Skin of body (tissue), 2 donors: Measurements from ENCODE around the gene ROR2. TPM values are rescaled to one million over a fixed set of nuclear protein-coding genes. Genes with fewer than 3 reads are reported as not detected.
"Not testable (repeated sequence)": the region's sequence is repeated elsewhere in the genome, so short reads cannot be mapped to it uniquely, and the experiment has no call there.

Experiments
- DNase-seq: peaks from one replicate; lab custom pipeline; 2025; lab: John Stamatoyannopoulos, UW
- total RNA-seq: library from RNA; depleted of rRNA; stranded (reverse); fragments of >200 nt; gene quantifications from one replicate; pipeline ENCODE4 v1.2.3, GENCODE V29; 2014

Gene ROR2
- total RNA-seq, 1 donor from 2014 or later = 12.0 TPM

GRCh38 chr9:91924090-91924489 lies 25.9 kb downstream of the ROR2 start:
- no peak for DNase-seq

GRCh38 chr9:91923145-91923544 lies 26.9 kb downstream of the ROR2 start:
- no peak for DNase-seq

- no peak for DNase-seq
Measured at GRCh38 chr9:91921371-91921770, 28.7 kb downstream of the ROR2 start.

GRCh38 chr9:91920630-91921350 lies 29.2 kb downstream of the ROR2 start:
- DNase-seq = no peak

GRCh38 chr9:91919621-91920020 lies 30.4 kb downstream of the ROR2 start:
- DNase-seq = no peak

- DNase-seq = no peak
Measured at GRCh38 chr9:91917436-91917835, 32.6 kb downstream of the ROR2 start.

GRCh38 chr9:91915524-91916263 lies 34.3 kb downstream of the ROR2 start:
- DNase-seq = no peak

GRCh38 chr9:91914937-91915336 lies 35.1 kb downstream of the ROR2 start:
- DNase-seq = no peak

GRCh38 chr9:91914404-91914803 lies 35.6 kb downstream of the ROR2 start:
- DNase-seq = no peak

- DNase-seq = no peak
Measured at GRCh38 chr9:91913986-91914385, 36.0 kb downstream of the ROR2 start.

GRCh38 chr9:91913096-91913495 lies 36.9 kb downstream of the ROR2 start:
- DNase-seq = no peak

GRCh38 chr9:91911657-91912056 lies 38.4 kb downstream of the ROR2 start:
- no peak for DNase-seq

- not testable (repeated sequence) for DNase-seq
Measured at GRCh38 chr9:91909256-91909655, 40.8 kb downstream of the ROR2 start.

- no peak for DNase-seq
Measured at GRCh38 chr9:91908746-91909145, 41.3 kb downstream of the ROR2 start.

GRCh38 chr9:91908293-91908623 lies 41.8 kb downstream of the ROR2 start:
- DNase-seq = no peak

- DNase-seq = no peak
Measured at GRCh38 chr9:91907484-91908292, 42.3 kb downstream of the ROR2 start.

GRCh38 chr9:91905991-91906469 lies 44.0 kb downstream of the ROR2 start:
- DNase-seq = no peak

- DNase-seq = no peak
Measured at GRCh38 chr9:91905237-91905650, 44.8 kb downstream of the ROR2 start.

GRCh38 chr9:91904588-91905236 lies 45.3 kb downstream of the ROR2 start:
- no peak for DNase-seq

GRCh38 chr9:91903126-91903911 lies 46.7 kb downstream of the ROR2 start:
- DNase-seq = no peak
